Smooth muscle cell (in vitro differentiated cells): ENCODE results near the gene NID2. TPM values are rescaled to one million over a fixed set of nuclear protein-coding genes. Genes with fewer than 3 reads are reported as not detected.

ENCODE experiments used
- DNase-seq: peaks from one replicate; lab custom pipeline; 2025; ENCODE audit not compliant: unreplicated experiment; lab: John Stamatoyannopoulos, UW
- H2AFZ ChIP-seq: fragments of 200-600 bp; sonication (generic); 2 replicates; pipeline ENCODE4 v1.6.0; 2016; ENCODE audit warnings: antibody characterized with exemption, low read depth, mild to moderate bottlenecking
- H3F3A ChIP-seq: fragments of 200-600 bp; sonication (generic); 2 replicates; pipeline ENCODE4 v1.6.0; 2017; ENCODE audit warnings: antibody characterized with exemption, low read depth
- H3K27ac ChIP-seq: fragments of 200-600 bp; sonication (generic); 2 replicates; pipeline ENCODE4 v1.5.1; 2016; ENCODE audit warnings: low read depth, mild to moderate bottlenecking
- H3K27me3 ChIP-seq: fragments of 200-600 bp; sonication (generic); 2 replicates; pipeline ENCODE4 v1.6.1; 2016; ENCODE audit warnings: low read depth, mild to moderate bottlenecking
- H3K36me3 ChIP-seq: fragments of 200-600 bp; sonication (generic); 2 replicates; pipeline ENCODE4 v1.5.1; 2016; ENCODE audit warnings: low read depth
- H3K4me1 ChIP-seq: fragments of 200-600 bp; sonication (generic); 2 replicates; pipeline ENCODE4 v1.5.1; 2016; ENCODE audit warnings: low read depth
- H3K4me2 ChIP-seq: fragments of 200-600 bp; sonication (generic); 2 replicates; pipeline ENCODE4 v1.6.0; 2016; ENCODE audit warnings: mild to moderate bottlenecking
- H3K4me3 ChIP-seq: fragments of 200-600 bp; sonication (generic); 2 replicates; pipeline ENCODE4 v1.5.1; 2016; ENCODE audit warnings: mild to moderate bottlenecking
- H3K79me2 ChIP-seq: fragments of 200-600 bp; sonication (generic); 2 replicates; pipeline ENCODE4 v1.6.0; 2016; ENCODE audit warnings: low read depth, mild to moderate bottlenecking
- H3K9ac ChIP-seq: fragments of 200-600 bp; sonication (generic); 2 replicates; pipeline ENCODE4 v1.6.0; 2016; ENCODE audit warnings: low read depth
- H3K9me3 ChIP-seq: fragments of 200-600 bp; sonication (generic); replicated peaks from 2 replicates; pipeline ENCODE4 v1.5.1; 2016; ENCODE audit warnings: low read depth
- H4K20me1 ChIP-seq: fragments of 200-600 bp; sonication (generic); 2 replicates; pipeline ENCODE4 v1.6.0; 2016; ENCODE audit warnings: low read depth
- CTCF ChIP-seq: fragments of 200-600 bp; sonication (generic); IDR thresholded peaks from 2 replicates; pipeline ENCODE4 v1.5.1; 2017; ENCODE audit warnings: borderline replicate concordance, mild to moderate bottlenecking, antibody characterized with exemption; ENCODE audit not compliant: insufficient read depth, poor library complexity, severe bottlenecking
- WGBS: methylation state at CpG from one replicate; pipeline ENCODE4 v1.1.7; 2016; ENCODE audit warnings: low lambda C conversion rate; 5-methylcytosine and 5-hydroxymethylcytosine counted together
- polyA plus RNA-seq: library from polyadenylated mRNA; unstranded; fragments of >200 nt; fragmentation: Nextera tagmentation; extraction: Ambion mirVana; gene quantifications from 2 replicates; pipeline ENCODE4 v1.2.1, GENCODE V29; 2016
- total RNA-seq: library from RNA; depleted of rRNA; stranded (reverse); fragments of >200 nt; gene quantifications from 2 replicates; pipeline ENCODE4 v1.2.3, GENCODE V29; 2014

NID2 gene
- total and polyA plus RNA-seq, 2 experiments from 2014 or later = 196 to 229 TPM

GRCh38 chr14:52086711-52087110 lies 17.9 kb upstream of the NID2 start:
- TF ChIP-seq CTCF = no peak

DNA sequence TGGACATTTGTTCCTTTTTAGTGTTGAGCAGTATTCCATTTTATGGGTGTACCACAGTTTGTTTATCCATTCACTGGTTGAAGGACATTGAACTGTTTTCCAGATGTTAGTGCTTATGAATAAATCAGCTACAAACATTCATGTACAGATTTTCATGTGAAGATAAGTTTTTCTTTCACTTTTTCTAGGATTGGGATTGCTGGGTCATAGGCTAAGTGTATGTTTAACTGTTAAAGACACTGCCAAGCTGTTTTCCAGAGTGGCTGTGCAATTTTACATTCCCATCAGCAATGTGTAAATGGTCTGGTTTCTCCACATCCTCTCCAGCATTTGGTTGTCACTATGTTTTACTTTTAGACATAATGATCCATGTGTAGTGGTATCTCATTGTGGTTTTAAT lies 14.0 kb upstream of the NID2 start:
- Histone ChIP-seq H3K4me1 (peaks cover 50% of the 10 kb centered on the region), H3K4me2 (no peak overlapping the region), H4K20me1 (no peaks in the 10 kb centered on the region), H3K79me2 (no peaks in the 10 kb centered on the region), H3K27me3 (no peaks in the 10 kb centered on the region), H3K4me3 (no peak overlapping the region), H3K27ac (no peak overlapping the region), H3F3A (peaks cover 46% of the 10 kb centered on the region), H3K36me3 (peaks cover 2% of the 10 kb centered on the region), H3K9me3 (peaks cover 14% of the 10 kb centered on the region), H2AFZ (no peak overlapping the region), H3K9ac (no peak overlapping the region)
- no peak for DNase-seq
- TF ChIP-seq CTCF = no peak

More at GRCh38 chr14:52086711-52087110, 17.9 kb upstream of the NID2 start:
- H3K9ac ChIP-seq = no peak overlapping the region
- H3K4me1 ChIP-seq = peaks cover 15% of the 10 kb centered on the region
- H3K27me3 ChIP-seq = no peaks in the 10 kb centered on the region
- no peaks in the 10 kb centered on the region for H4K20me1 ChIP-seq
- peaks cover 20% of the 10 kb centered on the region for H3F3A ChIP-seq
- no peak for DNase-seq
- peak overlapping the region; percentile 69 for H3K27ac ChIP-seq
- peak overlapping the region; percentile 68 for H3K4me2 ChIP-seq
- WGBS = 6% methylated on average over 4 of the region's 4 CpGs
- no peak overlapping the region for H3K4me3 ChIP-seq
- peaks cover 2% of the 10 kb centered on the region for H3K36me3 ChIP-seq
- no peaks in the 10 kb centered on the region for H3K79me2 ChIP-seq
- H2AFZ ChIP-seq = no peak overlapping the region
- peaks cover 14% of the 10 kb centered on the region for H3K9me3 ChIP-seq

GRCh38 chr14:52081964-52082363 lies 13.1 kb upstream of the NID2 start:
- Histone ChIP-seq H3K4me2 (peak overlapping the region; percentile 56), H3K27ac (peak overlapping the region; percentile 94), H3F3A (peaks cover 46% of the 10 kb centered on the region), H3K4me3 (no peak overlapping the region), H3K27me3 (no peaks in the 10 kb centered on the region), H3K36me3 (peaks cover 2% of the 10 kb centered on the region), H3K4me1 (peaks cover 48% of the 10 kb centered on the region), H2AFZ (no peak overlapping the region), H3K79me2 (no peaks in the 10 kb centered on the region), H3K9me3 (peaks cover 14% of the 10 kb centered on the region), H3K9ac (peak overlapping the region; percentile 20), H4K20me1 (no peaks in the 10 kb centered on the region)
- TF ChIP-seq CTCF = no peak
- 91% methylated on average over 3 of the region's 3 CpGs for WGBS
- no peak for DNase-seq
